IMR-90 (cell line): Measurements from ENCODE around the gene PPOX. TPM values are rescaled to one million over a fixed set of nuclear protein-coding genes. Genes with fewer than 3 reads are reported as not detected.

ENCODE experiments used
- ATAC-seq: fragments of 200-7000 bp; cut with Tn5 transposase; 2 replicates; pipeline ENCODE4 v1.9.1; 2020; ENCODE audit warnings: low read depth, mild to moderate bottlenecking, moderate library complexity
- BruUV-seq: library from RNA; stranded (reverse); fragments of 400-500 nt; replicated peaks from 2 replicates; lab custom pipeline; 2021; lab: Mats Ljungman, UMichigan
- CTCF ChIA-PET: fragments of 300-600 bp; formaldehyde crosslinking; extraction: SDS; loops from one replicate; lab custom pipeline; 2021; ENCODE audit warnings: antibody characterized with exemption; lab: Yijun Ruan, JAX
- POLR2A ChIA-PET: fragments of 300-600 bp; sonication (Branson Sonifier 250); formaldehyde crosslinking; loops from one replicate; lab custom pipeline; 2022; ENCODE audit warnings: antibody characterized with exemption; ENCODE audit not compliant: unreplicated experiment; lab: Charles Lee
- DNase-seq: peaks from one replicate; pipeline ENCODE4 v3.0.0; 2013
- H2AFZ ChIP-seq: replicated peaks from 2 replicates; pipeline ENCODE3; 2013; ENCODE audit warnings: low read length, mild to moderate bottlenecking; ENCODE audit not compliant: poor library complexity
- H2AK5ac ChIP-seq: 2 replicates; pipeline ENCODE4 v1.6.1; 2013; ENCODE audit warnings: low read depth, low read length, inconsistent platforms
- H2AK9ac ChIP-seq: replicated peaks from 2 replicates; pipeline ENCODE3; 2013; ENCODE audit warnings: mild to moderate bottlenecking, low read depth, low read length, moderate library complexity; ENCODE audit not compliant: poor library complexity
- H2BK120ac ChIP-seq: 2 replicates; pipeline ENCODE4 v1.6.1; 2013; ENCODE audit warnings: low read depth, low read length, inconsistent platforms
- H2BK15ac ChIP-seq: 3 replicates; pipeline ENCODE4 v1.6.1; 2013; ENCODE audit warnings: low read depth, low read length, inconsistent platforms
- H2BK20ac ChIP-seq: 2 replicates; pipeline ENCODE4 v1.6.1; 2013; ENCODE audit warnings: low read depth, mild to moderate bottlenecking, inconsistent platforms, low read length, moderate library complexity
- H2BK5ac ChIP-seq: 2 replicates; pipeline ENCODE4 v1.6.1; 2013; ENCODE audit warnings: mild to moderate bottlenecking, low read depth, low read length, inconsistent platforms; ENCODE audit not compliant: poor library complexity, severe bottlenecking
- H3K14ac ChIP-seq: replicated peaks from 2 replicates; pipeline ENCODE4 v1.6.1; 2013; ENCODE audit warnings: low read depth, low read length, inconsistent platforms
- H3K18ac ChIP-seq: 2 replicates; pipeline ENCODE4 v1.6.1; 2013; ENCODE audit warnings: low read depth, low read length, control low read depth
- H3K23ac ChIP-seq: 2 replicates; pipeline ENCODE4 v1.6.1; 2013; ENCODE audit warnings: low read depth, low read length, inconsistent platforms
- H3K27ac ChIP-seq: 2 replicates; pipeline ENCODE4 v1.5.1; 2013; ENCODE audit warnings: mild to moderate bottlenecking, control low read depth, low read length; ENCODE audit not compliant: insufficient read depth
- H3K27me3 ChIP-seq: 2 replicates; pipeline ENCODE4 v1.6.1; 2013; ENCODE audit warnings: low read length; ENCODE audit not compliant: control insufficient read depth, insufficient read depth
- H3K36me3 ChIP-seq: 2 replicates; pipeline ENCODE4 v1.6.1; 2013; ENCODE audit warnings: low read length, mixed read lengths; ENCODE audit not compliant: control insufficient read depth, insufficient read depth
- H3K4ac ChIP-seq: 2 replicates; pipeline ENCODE4 v1.6.1; 2013; ENCODE audit warnings: low read depth, low read length, inconsistent platforms
- H3K4me1 ChIP-seq: 2 replicates; pipeline ENCODE4 v1.6.1; 2013; ENCODE audit warnings: low read length, mixed read lengths; ENCODE audit not compliant: control insufficient read depth, insufficient read depth
- H3K4me2 ChIP-seq: 2 replicates; pipeline ENCODE4 v1.6.1; 2013; ENCODE audit warnings: low read depth, mild to moderate bottlenecking, control low read depth, low read length, moderate library complexity
- H3K4me3 ChIP-seq: 2 replicates; pipeline ENCODE4 v1.5.1; 2013; ENCODE audit warnings: low read depth, mild to moderate bottlenecking, control low read depth, low read length, moderate library complexity; ENCODE audit not compliant: insufficient read depth
- H3K56ac ChIP-seq: 2 replicates; pipeline ENCODE4 v1.6.1; 2013; ENCODE audit warnings: low read length, inconsistent platforms; ENCODE audit not compliant: insufficient read depth; ENCODE audit errors: extremely low read depth
- H3K79me1 ChIP-seq, 2 experiments: 2 replicates each; pipeline ENCODE4 v1.6.1; 2013; ENCODE audit warnings: low read length in 2 of 2, inconsistent platforms in 1 of 2, low read depth in 1 of 2
- H3K9ac ChIP-seq: 2 replicates; pipeline ENCODE4 v1.6.1; 2013; ENCODE audit warnings: low read depth, low read length, control low read depth
- H3K9me1 ChIP-seq: 2 replicates; pipeline ENCODE4 v1.6.1; 2013; ENCODE audit warnings: low read length, inconsistent platforms; ENCODE audit not compliant: insufficient read depth
- H3K9me3 ChIP-seq: 2 replicates; pipeline ENCODE4 v1.6.1; 2013; ENCODE audit warnings: low read length; ENCODE audit not compliant: control insufficient read depth, insufficient read depth
- H4K20me1 ChIP-seq: 2 replicates; pipeline ENCODE4 v1.6.1; 2013; ENCODE audit warnings: low read length, inconsistent platforms; ENCODE audit not compliant: insufficient read depth
- H4K5ac ChIP-seq: 2 replicates; pipeline ENCODE4 v1.6.1; 2013; ENCODE audit warnings: mild to moderate bottlenecking, low read depth, low read length, control low read depth
- H4K8ac ChIP-seq, 2 experiments: 2 replicates each; pipeline ENCODE4 v1.6.1; 2013; ENCODE audit warnings: low read depth in 2 of 2, low read length in 2 of 2, control low read depth in 1 of 2, inconsistent platforms in 1 of 2
- H4K91ac ChIP-seq: 2 replicates; pipeline ENCODE4 v1.6.1; 2013; ENCODE audit warnings: low read depth, low read length, inconsistent platforms; ENCODE audit not compliant: insufficient read depth
- BHLHE40 ChIP-seq: fragments of 150-350 bp; IDR thresholded peaks from 2 replicates; pipeline ENCODE4 v1.6.1; 2016; ENCODE audit warnings: mild to moderate bottlenecking, low read depth, low read length
- CEBPB ChIP-seq: IDR thresholded peaks from 2 replicates; pipeline ENCODE4 v1.6.1; 2012; ENCODE audit warnings: low read depth, low read length, improper control_type of control experiment
- CHD1 ChIP-seq: IDR thresholded peaks from 2 replicates; pipeline ENCODE4 v1.6.1; 2012; ENCODE audit warnings: low read depth, low read length, improper control_type of control experiment
- FOS ChIP-seq: fragments of 150-350 bp; IDR thresholded peaks from 2 replicates; pipeline ENCODE4 v1.6.1; 2016; ENCODE audit warnings: low read depth, low read length
- MAFK ChIP-seq: IDR thresholded peaks from 2 replicates; pipeline ENCODE4 v1.6.1; 2012; ENCODE audit warnings: low read depth, low read length, improper control_type of control experiment
- MAZ ChIP-seq: IDR thresholded peaks from 2 replicates; pipeline ENCODE4 v1.6.1; 2012; ENCODE audit warnings: low read depth, mild to moderate bottlenecking, low read length, improper control_type of control experiment, moderate library complexity, borderline replicate concordance
- MXI1 ChIP-seq: IDR thresholded peaks from 2 replicates; pipeline ENCODE4 v1.6.1; 2012; ENCODE audit warnings: low read depth, mild to moderate bottlenecking, low read length, moderate library complexity, borderline replicate concordance
- NFE2L2 ChIP-seq: fragments of 150-350 bp; IDR thresholded peaks from 2 replicates; pipeline ENCODE4 v1.6.1; 2016; ENCODE audit warnings: low read depth, mild to moderate bottlenecking, low read length
- POLR2A ChIP-seq: IDR thresholded peaks from 2 replicates; pipeline ENCODE4 v1.6.1; 2012; ENCODE audit warnings: mild to moderate bottlenecking, low read depth, low read length
- RAD21 ChIP-seq: IDR thresholded peaks from 2 replicates; pipeline ENCODE4 v1.6.1; 2012; ENCODE audit warnings: low read length, improper control_type of control experiment
- RCOR1 ChIP-seq: IDR thresholded peaks from 2 replicates; pipeline ENCODE4 v1.6.1; 2012; ENCODE audit warnings: mild to moderate bottlenecking, low read length, improper control_type of control experiment; ENCODE audit not compliant: insufficient replicate concordance
- RFX5 ChIP-seq: IDR thresholded peaks from 2 replicates; pipeline ENCODE4 v1.8.0; 2012; ENCODE audit warnings: low read depth, mild to moderate bottlenecking, low read length, moderate library complexity
- SMC3 ChIP-seq: fragments of 150-350 bp; IDR thresholded peaks from 2 replicates; pipeline ENCODE4 v1.6.1; 2016; ENCODE audit warnings: low read depth, mild to moderate bottlenecking, antibody characterized with exemption, low read length, moderate library complexity
- WGBS, 2 experiments: methylation state at CpG; one replicate each; pipeline versions ENCODE4 v1.1.5 to v1.1.7; 2013; ENCODE audit warnings: missing lambda C conversion rate in 2 of 2; ENCODE audit not compliant: insufficient read length in 1 of 2; ENCODE audit errors: extremely low coverage in 2 of 2; 5-methylcytosine and 5-hydroxymethylcytosine counted together
- dilution Hi-C: fragments of 300-500 bp; cut with HindIII; formaldehyde crosslinking; loops from one replicate; pipeline ENCODE4 v1.14.3; 2018; ENCODE audit warnings: low sequenced_read_pairs; ENCODE audit not compliant: unreplicated experiment
- in situ Hi-C: fragments of 300-500 bp; cut with MboI; formaldehyde crosslinking; loops from 3 replicates; pipeline ENCODE4 v1.14.3; 2019; ENCODE audit warnings: low sequenced_read_pairs, inconsistent platforms, mixed read lengths
- intact Hi-C: fragments of 100-400 bp; cut with micrococcal nuclease; formaldehyde crosslinking; loops from 2 replicates; pipeline ENCODE4 v1.10.0; 2022
- polyA plus RNA-seq, 3 experiments: library from polyadenylated mRNA; depleted of rRNA; stranded (reverse); fragments of >200 nt; gene quantifications; 2 replicates each; pipeline ENCODE4 v1.2.3, GENCODE V29; 2012; ENCODE audit warnings: low replicate concordance in 1 of 3
- total RNA-seq: library from RNA; depleted of rRNA; stranded (reverse); fragments of >200 nt; gene quantifications from 2 replicates; pipeline ENCODE4 v1.2.3, GENCODE V29; 2012
- TF ChIP-seq, protein P1 (sequence below): fragments of 150-350 bp; IDR thresholded peaks from 2 replicates; pipeline ENCODE4 v1.6.1; 2016; ENCODE audit warnings: low read depth, mild to moderate bottlenecking, low read length, moderate library complexity, borderline replicate concordance
- TF ChIP-seq, protein P2 (sequence below): conservative IDR thresholded peaks from 2 replicates; pipeline ENCODE4 v1.5.1; 2012; ENCODE audit warnings: mild to moderate bottlenecking, low read depth, low read length, improper control_type of control experiment
- TF ChIP-seq, protein P3 (sequence below): fragments of 150-350 bp; IDR thresholded peaks from 2 replicates; pipeline ENCODE4 v1.6.1; 2017; ENCODE audit warnings: mild to moderate bottlenecking, antibody characterized with exemption, low read length, low read depth

The PPOX gene
- total and polyA plus RNA-seq, 2 of the 4 experiments (the other 2 are of a cell fraction) = 6.1 to 14.3 TPM

DNA sequence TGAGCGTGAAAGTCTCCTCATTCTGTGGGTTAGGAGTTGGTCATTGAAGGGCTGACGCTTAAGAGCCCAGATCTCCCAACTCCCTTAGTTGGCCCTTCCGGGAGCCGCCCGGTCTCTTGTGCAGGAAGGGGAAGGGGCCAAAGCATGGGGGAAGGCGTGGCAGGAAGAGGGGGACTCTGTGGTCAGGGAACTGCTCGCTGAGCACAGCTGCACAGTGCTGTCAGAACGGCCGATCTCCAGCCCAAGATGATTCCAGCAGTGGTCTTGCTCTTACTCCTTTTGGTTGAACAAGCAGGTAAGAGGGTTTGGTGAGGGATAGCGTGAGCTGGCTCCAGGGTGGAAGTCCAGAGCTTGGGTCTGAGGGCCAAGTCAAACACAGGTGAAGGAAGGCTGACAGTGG, 48.9 kb downstream of the PPOX start, which contains the start of gene FCER1G:
TSS of gene FCER1G (plus strand) at position 220 of the 400 bp plus-strand sequence. CDS start at position 247, 27 bp downstream.
- CTCF ChIA-PET = interaction anchor here (0.8 to 1.8 kb wide), 2 partner anchors 10 to 167 kb away, joined by 4 to 9 read pairs; partner anchors contain the start of gene TOMM40L
- no peak for TF ChIP-seq NFE2L2
- TF ChIP-seq MAZ = no peak
- TF ChIP-seq CEBPB = no peak
- TF ChIP-seq CHD1 = no peak
- TF ChIP-seq RAD21 = no peak
- no peak for TF ChIP-seq POLR2A
- no peak for TF ChIP-seq RCOR1
- TF ChIP-seq MXI1 = no peak
- no peak for TF ChIP-seq MAFK
- no peak for TF ChIP-seq BHLHE40
- no peak for TF ChIP-seq SMC3
- no peak for TF ChIP-seq FOS
- no peak for TF ChIP-seq RFX5
- TF ChIP-seq, protein P1, sequence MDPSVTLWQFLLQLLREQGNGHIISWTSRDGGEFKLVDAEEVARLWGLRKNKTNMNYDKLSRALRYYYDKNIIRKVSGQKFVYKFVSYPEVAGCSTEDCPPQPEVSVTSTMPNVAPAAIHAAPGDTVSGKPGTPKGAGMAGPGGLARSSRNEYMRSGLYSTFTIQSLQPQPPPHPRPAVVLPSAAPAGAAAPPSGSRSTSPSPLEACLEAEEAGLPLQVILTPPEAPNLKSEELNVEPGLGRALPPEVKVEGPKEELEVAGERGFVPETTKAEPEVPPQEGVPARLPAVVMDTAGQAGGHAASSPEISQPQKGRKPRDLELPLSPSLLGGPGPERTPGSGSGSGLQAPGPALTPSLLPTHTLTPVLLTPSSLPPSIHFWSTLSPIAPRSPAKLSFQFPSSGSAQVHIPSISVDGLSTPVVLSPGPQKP = no peak
- TF ChIP-seq, protein P2, sequence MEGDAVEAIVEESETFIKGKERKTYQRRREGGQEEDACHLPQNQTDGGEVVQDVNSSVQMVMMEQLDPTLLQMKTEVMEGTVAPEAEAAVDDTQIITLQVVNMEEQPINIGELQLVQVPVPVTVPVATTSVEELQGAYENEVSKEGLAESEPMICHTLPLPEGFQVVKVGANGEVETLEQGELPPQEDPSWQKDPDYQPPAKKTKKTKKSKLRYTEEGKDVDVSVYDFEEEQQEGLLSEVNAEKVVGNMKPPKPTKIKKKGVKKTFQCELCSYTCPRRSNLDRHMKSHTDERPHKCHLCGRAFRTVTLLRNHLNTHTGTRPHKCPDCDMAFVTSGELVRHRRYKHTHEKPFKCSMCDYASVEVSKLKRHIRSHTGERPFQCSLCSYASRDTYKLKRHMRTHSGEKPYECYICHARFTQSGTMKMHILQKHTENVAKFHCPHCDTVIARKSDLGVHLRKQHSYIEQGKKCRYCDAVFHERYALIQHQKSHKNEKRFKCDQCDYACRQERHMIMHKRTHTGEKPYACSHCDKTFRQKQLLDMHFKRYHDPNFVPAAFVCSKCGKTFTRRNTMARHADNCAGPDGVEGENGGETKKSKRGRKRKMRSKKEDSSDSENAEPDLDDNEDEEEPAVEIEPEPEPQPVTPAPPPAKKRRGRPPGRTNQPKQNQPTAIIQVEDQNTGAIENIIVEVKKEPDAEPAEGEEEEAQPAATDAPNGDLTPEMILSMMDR = no peak
- TF ChIP-seq, protein P3, sequence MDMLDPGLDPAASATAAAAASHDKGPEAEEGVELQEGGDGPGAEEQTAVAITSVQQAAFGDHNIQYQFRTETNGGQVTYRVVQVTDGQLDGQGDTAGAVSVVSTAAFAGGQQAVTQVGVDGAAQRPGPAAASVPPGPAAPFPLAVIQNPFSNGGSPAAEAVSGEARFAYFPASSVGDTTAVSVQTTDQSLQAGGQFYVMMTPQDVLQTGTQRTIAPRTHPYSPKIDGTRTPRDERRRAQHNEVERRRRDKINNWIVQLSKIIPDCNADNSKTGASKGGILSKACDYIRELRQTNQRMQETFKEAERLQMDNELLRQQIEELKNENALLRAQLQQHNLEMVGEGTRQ = no peak

More for the DNA sequence above, 48.9 kb downstream of the PPOX start, which contains the start of gene FCER1G:
- Histone ChIP-seq H2AK9ac (peak within 1 kb of the TSS; percentile 39), H4K20me1 (no peaks in the 10 kb centered on the region), H2BK15ac (no peak within 1 kb of the TSS), H2BK5ac (no peak within 1 kb of the TSS), H4K5ac (no peak within 1 kb of the TSS), H3K9me1 (peaks cover 14% of the 10 kb centered on the region), H3K23ac (no peak within 1 kb of the TSS), H3K18ac (no peak within 1 kb of the TSS), H3K27ac (no peak within 1 kb of the TSS), H3K79me1 (peaks cover 5 to 9% of the 10 kb centered on the region in 2 experiments), H3K36me3 (peaks cover 38% of the 10 kb centered on the region), H3K4me1 (peaks cover 11% of the 10 kb centered on the region), H2AFZ (no peak within 1 kb of the TSS), H4K8ac (no peak within 1 kb of the TSS), H3K4me2 (no peak within 1 kb of the TSS), H3K56ac (no peak within 1 kb of the TSS), H2BK120ac (no peak within 1 kb of the TSS), H3K4ac (no peak within 1 kb of the TSS), H2AK5ac (no peak within 1 kb of the TSS), H4K91ac (no peak within 1 kb of the TSS), H3K4me3 (no peak within 1 kb of the TSS), H3K9ac (no peak within 1 kb of the TSS), H3K14ac (no peak within 1 kb of the TSS), H3K9me3 (no peaks in the 10 kb centered on the region), H2BK20ac (no peak within 1 kb of the TSS), H3K27me3 (no peaks in the 10 kb centered on the region)
- intact Hi-C loops (no loop called here), dilution Hi-C loops (no loop called here), in situ Hi-C loops (loop anchor here (10.0 kb wide), 1 partner anchor 530 kb away; the partner anchor contains the start of gene DUSP12)
- BruUV-seq = no TSS peak
- ATAC-seq = no peak
- no CpG with 5 or more reads among the region's 10 CpGs for WGBS, 2 experiments
- POLR2A ChIA-PET = interaction anchor here (0.7 kb wide), 1 partner anchor 1661 kb away, joined by 10 read pairs; no protein-coding TSS in a partner anchor
- DNase-seq = no peak
